ENCODE results near the gene SDHC.
A peak's percentile ranks its signal among the peaks of the same experiment; 100 is the strongest.
"Not testable (repeated sequence)": the region's sequence is repeated elsewhere in the genome, so short reads cannot be mapped to it uniquely, and the experiment has no call there.

Gene SDHC

DNA sequence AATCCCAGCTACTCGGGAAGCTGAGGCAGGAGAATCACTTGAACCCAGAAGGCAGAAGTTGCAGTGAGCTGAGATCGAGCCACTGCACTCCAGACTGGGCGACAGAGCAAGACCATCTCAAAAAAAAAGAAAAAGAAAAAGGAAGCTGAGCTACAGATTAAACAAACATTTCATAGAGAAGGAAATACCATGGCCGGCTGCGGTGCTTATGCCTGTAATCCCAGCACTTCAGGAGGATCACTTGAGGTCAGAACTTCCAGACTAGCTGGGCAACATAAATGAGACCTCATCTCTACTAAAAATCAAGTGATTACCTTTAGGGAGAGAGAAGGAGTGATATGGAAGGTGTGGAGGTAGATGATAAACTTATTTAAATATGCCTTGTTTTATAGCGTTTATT is 67.5 kb downstream of the SDHC start:
- Mint-ChIP-seq H3K27me3 (ENCODE audit: low read depth) (no peaks in the 10 kb centered on the region), H3K9me3 (no peaks in the 10 kb centered on the region)
- DNase-seq (ENCODE audit: low spot score) = no peak

DNA sequence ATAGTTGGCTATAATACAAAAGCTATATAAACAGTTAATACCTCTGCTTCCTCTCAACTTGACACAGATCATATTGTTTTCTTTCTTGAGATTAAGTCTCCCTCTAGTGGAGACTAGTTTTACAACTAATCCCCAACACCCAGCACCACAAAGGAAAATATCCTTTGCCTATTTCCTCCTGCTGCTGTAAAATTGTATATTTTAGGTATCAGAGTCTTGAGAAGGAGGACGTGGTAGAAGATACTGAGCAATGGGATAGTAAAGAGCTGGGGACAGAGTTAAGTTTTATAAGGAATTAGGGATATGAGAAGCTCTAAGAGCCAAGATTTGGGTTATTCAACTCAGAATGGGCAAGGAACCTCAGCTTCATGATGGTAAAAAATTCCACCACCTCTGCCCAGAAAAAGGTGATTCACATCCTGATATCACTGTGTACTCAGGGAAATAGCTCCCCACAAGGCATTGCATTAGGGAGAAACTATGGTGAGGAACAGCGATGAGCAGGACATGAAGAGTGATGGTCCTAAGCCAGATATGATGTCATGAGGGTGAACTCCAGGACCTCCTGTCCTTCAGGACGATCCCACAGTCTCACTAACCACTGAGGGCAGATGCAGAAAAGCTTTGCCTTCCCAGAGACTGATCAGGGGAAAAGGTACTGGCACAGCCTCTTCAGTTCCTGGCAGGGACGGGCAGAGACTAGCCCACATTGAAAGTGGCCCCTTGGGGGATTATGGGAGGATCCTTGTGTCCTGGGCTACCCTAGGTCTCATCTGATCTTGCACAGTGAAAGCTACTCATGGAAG is 68.2 kb downstream of the SDHC start:
- Mint-ChIP-seq H3K4me1 (ENCODE audit: low read depth) (peaks cover 16% of the 10 kb centered on the region), H3K36me3 (ENCODE audit: low read depth) (no peaks in the 10 kb centered on the region), H3K27ac (no peak overlapping the region), H3K4me3 (no peak overlapping the region), H3K9me3 (no peaks in the 10 kb centered on the region), H3K27me3 (ENCODE audit: low read depth) (no peaks in the 10 kb centered on the region)
- no peak for DNase-seq (ENCODE audit: low spot score)

More for the DNA sequence above, 67.5 kb downstream of the SDHC start:
- Mint-ChIP-seq H3K36me3 (ENCODE audit: low read depth) (no peaks in the 10 kb centered on the region), H3K27ac (no peak overlapping the region), H3K4me3 (no peak overlapping the region), H3K4me1 (ENCODE audit: low read depth) (peaks cover 10% of the 10 kb centered on the region)

DNA sequence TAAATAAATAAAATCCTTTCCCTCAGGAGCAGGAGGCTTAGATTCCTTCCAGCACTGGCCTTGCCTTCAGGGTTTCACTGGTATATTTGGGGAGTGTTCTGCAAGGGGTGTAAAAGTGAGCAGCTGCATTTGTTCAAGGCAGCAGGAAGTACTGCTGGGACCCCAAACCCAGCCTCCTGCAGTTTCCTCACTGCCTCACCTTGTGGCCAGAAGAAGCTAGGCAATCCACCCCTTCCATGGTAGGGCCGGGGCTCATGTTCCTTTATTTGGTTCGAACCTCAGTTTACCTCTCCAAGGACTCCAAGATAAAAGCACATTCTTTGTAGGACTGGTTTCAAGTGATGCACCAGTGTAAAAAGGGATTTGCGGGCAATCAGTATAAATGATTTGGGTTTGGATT is 74.5 kb downstream of the SDHC start:
- DNase-seq (ENCODE audit: low spot score) = no peak
- Mint-ChIP-seq H3K36me3 (ENCODE audit: low read depth) (no peaks in the 10 kb centered on the region), H3K4me1 (ENCODE audit: low read depth) (peaks cover 38% of the 10 kb centered on the region), H3K9me3 (no peaks in the 10 kb centered on the region), H3K27me3 (ENCODE audit: low read depth) (no peaks in the 10 kb centered on the region), H3K27ac (peak overlapping the region; percentile 97), H3K4me3 (peak overlapping the region; percentile 92)

DNA sequence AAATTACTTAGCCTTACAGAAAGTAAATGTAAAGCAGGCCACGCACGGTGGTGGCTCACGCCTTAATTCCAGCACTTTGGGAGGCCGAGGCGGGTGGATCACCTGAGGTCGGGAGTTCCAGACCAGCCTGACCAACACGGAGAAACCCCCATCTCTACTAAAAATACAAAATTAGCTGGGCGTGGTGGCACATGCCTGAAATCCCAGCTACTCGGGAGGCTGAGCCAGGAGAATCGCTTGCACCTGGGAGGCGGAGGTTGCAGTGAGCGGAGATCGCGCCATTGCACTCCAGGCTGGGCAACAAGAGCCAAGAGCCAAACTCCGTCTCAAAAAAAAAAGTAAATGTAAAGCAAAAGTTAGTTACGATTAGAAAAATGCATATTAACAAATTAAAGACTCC is 75.0 kb downstream of the SDHC start:
- Mint-ChIP-seq H3K27ac (peak overlapping the region; percentile 97), H3K4me3 (peak overlapping the region; percentile 92), H3K4me1 (ENCODE audit: low read depth) (peaks cover 38% of the 10 kb centered on the region)
- H3K36me3 Mint-ChIP-seq (ENCODE audit: low read depth); H3K9me3 Mint-ChIP-seq; DNase-seq (ENCODE audit: low spot score); H3K27me3 Mint-ChIP-seq (ENCODE audit: low read depth): not testable (repeated sequence)

DNA sequence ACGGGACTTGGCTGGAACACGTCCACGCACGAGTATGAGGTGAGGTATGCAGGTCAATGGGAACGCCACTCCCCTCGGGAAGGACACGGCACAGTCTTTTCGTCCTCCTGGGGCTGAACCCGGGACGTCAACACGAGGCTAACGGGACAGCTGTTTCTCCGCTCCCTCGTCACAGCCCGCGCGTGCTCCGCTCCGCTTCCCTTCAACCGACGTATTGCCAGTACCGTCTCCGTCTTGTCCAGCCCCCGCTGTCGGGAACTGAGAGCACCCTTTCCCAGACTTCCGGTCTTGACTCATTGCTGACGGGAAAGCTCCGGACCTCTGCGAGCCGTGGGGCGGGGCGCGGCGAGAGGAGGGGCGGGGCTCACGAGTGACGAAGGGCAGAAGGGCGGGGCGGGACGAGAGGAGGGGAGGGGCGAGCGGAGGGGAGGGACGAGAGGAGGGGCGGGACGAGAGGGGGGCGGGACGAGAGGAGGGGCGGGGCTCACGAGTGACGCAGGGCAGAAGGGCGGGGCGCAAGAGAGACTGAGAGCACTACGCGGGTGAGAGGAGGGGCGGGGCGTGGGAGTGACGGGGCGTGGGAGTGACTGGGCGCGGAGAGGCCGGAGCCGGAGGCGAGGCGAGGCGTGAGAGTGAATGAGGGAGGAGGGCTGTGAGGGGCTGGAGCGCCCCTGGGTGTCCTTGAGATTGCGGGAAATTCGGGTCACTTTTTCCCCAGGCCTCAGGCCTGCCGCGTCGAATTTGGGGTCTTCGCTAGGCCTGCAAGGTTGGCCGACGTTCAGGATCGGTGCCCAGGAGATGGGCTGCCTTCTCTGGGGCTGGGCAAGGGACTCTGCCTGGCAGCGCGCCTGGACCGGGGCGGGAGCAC is 75.7 kb downstream of the SDHC start:
- Mint-ChIP-seq H3K27me3 (ENCODE audit: low read depth) (no peaks in the 10 kb centered on the region), H3K4me1 (ENCODE audit: low read depth) (peaks cover 38% of the 10 kb centered on the region), H3K27ac (peak overlapping the region; percentile 97), H3K9me3 (no peaks in the 10 kb centered on the region), H3K36me3 (ENCODE audit: low read depth) (no peaks in the 10 kb centered on the region), H3K4me3 (peak overlapping the region; percentile 92)
- peak; percentile 91 for DNase-seq (ENCODE audit: low spot score)

DNA sequence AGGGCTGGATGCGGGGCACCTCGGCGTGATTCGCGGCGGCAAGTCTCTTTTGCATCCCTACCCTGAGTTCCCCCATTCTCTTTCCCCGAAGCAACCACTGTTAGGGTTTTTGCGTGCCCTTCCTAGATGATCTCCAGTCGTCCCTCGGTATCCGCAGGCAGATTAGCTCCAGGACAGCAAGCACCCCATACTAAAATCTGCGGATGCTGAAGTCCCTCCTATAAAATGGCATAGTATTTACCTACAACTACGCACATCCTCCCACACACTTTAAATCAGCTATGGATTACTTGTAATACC is 76.3 kb downstream of the SDHC start:
- no peaks in the 10 kb centered on the region for H3K9me3 Mint-ChIP-seq
- DNase-seq (ENCODE audit: low spot score) = no peak
- H3K4me3 Mint-ChIP-seq = peak overlapping the region; percentile 92
- H3K27ac Mint-ChIP-seq = peak overlapping the region; percentile 97
- H3K27me3 Mint-ChIP-seq (ENCODE audit: low read depth) = no peaks in the 10 kb centered on the region
- peaks cover 38% of the 10 kb centered on the region for H3K4me1 Mint-ChIP-seq (ENCODE audit: low read depth)
- no peaks in the 10 kb centered on the region for H3K36me3 Mint-ChIP-seq (ENCODE audit: low read depth)

DNA sequence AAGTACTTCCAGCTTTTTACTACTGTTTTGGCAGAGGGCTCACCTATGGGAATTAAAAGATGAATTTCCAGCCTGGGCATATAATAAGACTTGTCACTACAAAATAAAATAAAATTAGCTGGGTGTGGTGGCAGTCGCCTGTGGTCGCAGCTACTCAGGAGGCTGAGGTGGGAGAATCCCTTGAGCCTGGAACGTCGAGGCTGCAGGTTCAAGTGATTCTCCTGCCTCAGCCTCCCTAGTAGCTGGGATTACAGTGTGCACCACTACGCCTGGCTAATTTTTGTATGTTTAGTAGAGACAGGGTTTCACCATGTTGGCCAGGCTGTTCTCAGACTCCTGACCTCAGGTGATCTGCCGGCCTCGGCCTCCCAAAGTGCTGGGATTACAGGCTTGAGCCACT is 77.0 kb downstream of the SDHC start:
- H3K36me3 Mint-ChIP-seq (ENCODE audit: low read depth); H3K9me3 Mint-ChIP-seq; DNase-seq (ENCODE audit: low spot score); H3K27me3 Mint-ChIP-seq (ENCODE audit: low read depth): not testable (repeated sequence)
- H3K27ac Mint-ChIP-seq = peak overlapping the region; percentile 97
- peaks cover 37% of the 10 kb centered on the region for H3K4me1 Mint-ChIP-seq (ENCODE audit: low read depth)
- peak overlapping the region; percentile 92 for H3K4me3 Mint-ChIP-seq

DNA sequence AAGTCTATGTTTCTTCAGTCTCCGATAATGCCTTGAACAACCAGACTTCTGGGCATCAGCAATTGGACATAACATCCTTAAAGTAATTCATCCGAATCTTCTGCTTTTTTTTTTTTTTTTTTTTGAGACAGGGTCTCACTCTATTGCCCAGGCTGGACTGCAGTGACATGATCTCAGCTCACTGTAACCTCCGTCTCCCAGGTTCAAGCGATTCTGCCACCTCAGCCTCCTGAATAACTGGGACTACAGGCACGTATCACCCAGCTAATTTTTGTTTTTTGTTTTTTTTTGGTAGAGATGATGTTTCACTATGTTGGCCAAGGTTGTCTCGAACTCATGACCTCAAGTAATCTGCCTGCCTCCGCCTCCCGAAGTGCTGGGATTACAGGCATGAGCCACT is 77.4 kb downstream of the SDHC start:
- Mint-ChIP-seq H3K9me3 (no peaks in the 10 kb centered on the region), H3K27me3 (ENCODE audit: low read depth) (no peaks in the 10 kb centered on the region), H3K4me1 (ENCODE audit: low read depth) (peaks cover 34% of the 10 kb centered on the region), H3K36me3 (ENCODE audit: low read depth) (no peaks in the 10 kb centered on the region), H3K4me3 (peak overlapping the region; percentile 50), H3K27ac (no peak overlapping the region)
- no peak for DNase-seq (ENCODE audit: low spot score)

DNA sequence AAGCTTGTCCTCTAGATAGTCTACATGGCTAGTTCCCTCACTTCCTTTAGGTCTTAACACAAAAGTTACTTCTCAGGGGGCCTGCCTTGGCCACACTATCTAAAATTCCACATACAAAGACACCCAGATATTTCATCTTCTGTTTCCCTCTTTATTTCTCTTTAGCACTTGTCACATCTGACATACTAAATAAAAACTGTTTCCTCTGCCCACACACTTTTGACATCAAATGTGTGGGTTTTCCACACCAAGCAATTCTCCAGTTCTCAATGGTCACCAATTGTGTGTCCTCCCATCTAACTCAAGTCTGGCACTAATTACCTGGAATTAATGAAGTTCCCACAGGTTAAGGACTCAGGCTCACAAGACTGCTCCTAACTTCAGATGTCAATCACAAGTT is 79.0 kb downstream of the SDHC start:
- no peak overlapping the region for H3K4me3 Mint-ChIP-seq
- H3K27ac Mint-ChIP-seq = no peak overlapping the region

DNA sequence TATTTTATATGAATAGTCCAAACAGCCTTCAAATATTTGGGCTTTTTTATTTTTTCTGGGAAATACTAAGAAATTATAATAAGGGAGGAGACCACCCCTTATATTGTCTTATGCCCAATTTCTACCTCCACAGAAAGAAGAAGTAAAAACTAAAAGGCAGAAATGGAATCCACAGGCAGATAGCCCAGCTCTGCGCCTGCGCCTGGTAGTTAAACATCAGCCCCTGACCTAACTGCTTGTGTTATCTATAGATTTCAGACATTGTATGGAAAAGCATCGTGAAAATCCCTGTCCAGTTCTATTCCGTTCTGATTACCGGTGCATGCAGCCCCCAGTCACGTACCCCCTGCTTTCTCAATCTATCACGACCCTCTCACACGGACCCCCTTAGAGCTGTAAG is 82.9 kb downstream of the SDHC start:
- not testable (repeated sequence) for H3K9me3 Mint-ChIP-seq; DNase-seq (ENCODE audit: low spot score); H3K27me3 Mint-ChIP-seq (ENCODE audit: low read depth); H3K4me3 Mint-ChIP-seq; H3K36me3 Mint-ChIP-seq (ENCODE audit: low read depth); H3K27ac Mint-ChIP-seq
- H3K4me1 Mint-ChIP-seq (ENCODE audit: low read depth) = peaks cover 24% of the 10 kb centered on the region

More for the DNA sequence above, 79.0 kb downstream of the SDHC start:
- DNase-seq (ENCODE audit: low spot score) = no peak
- Mint-ChIP-seq H3K9me3 (no peaks in the 10 kb centered on the region), H3K4me1 (ENCODE audit: low read depth) (peaks cover 24% of the 10 kb centered on the region), H3K27me3 (ENCODE audit: low read depth) (no peaks in the 10 kb centered on the region), H3K36me3 (ENCODE audit: low read depth) (no peaks in the 10 kb centered on the region)

DNA sequence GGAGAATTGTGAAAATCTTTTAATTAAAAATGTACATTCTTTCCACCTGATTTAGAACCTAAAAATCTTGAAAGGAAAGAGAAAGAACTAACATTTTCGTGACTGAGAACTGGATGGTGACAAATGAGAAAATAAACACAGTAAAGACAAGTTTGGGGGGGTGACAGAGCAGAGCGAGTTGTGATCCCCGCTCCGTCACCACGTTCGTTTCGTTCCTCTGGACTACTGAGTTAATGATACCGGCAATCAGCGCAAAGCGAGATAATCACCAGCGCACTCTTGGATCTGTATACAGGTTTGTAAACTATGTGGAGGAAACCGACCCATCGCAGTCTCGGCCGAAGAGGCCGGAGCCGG is 84.7 kb downstream of the SDHC start:
- no peak for DNase-seq (ENCODE audit: low spot score)
- H3K27me3 Mint-ChIP-seq (ENCODE audit: low read depth) = peaks cover 7% of the 10 kb centered on the region
- peaks cover 5% of the 10 kb centered on the region for H3K36me3 Mint-ChIP-seq (ENCODE audit: low read depth)
- peaks cover 19% of the 10 kb centered on the region for H3K4me1 Mint-ChIP-seq (ENCODE audit: low read depth)
- H3K4me3 Mint-ChIP-seq = peak overlapping the region; percentile 97
- H3K9me3 Mint-ChIP-seq = peaks cover 4% of the 10 kb centered on the region
- H3K27ac Mint-ChIP-seq = peak overlapping the region; percentile 99

DNA sequence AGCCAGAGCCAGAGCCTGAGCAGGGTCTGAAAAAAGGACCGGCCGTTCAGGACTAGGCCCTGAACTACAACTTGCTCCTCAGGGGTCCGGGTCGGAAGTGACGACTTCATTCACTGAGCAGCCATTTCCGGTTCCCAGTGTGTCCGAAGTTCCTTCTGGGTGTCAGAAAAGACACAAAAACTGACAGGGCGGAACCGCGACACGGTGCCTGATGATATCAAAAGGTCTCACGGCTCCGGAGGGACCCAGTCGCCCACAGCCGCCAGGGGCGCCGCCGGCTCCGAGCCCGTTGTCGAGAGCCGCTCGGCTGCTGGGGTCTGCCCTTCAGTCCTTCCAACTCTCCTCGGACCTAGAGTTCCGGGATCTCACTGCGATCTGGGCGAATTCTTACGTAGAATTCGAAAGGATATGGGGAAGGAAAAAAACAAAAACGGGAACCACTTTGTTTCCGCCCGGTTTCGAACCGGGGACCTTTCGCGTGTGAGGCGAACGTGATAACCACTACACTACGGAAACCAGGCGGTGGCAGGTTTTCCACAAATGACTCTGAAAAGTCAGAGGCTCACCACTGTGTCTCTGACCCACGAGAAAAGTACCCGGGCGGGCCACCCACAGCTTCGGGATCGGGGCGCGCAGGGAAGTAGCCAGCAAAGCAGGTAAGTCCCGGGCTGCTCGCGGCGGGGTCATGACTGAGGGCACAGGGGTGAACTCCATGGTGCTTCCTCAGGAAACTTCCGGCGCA is 85.2 kb downstream of the SDHC start:
- Mint-ChIP-seq H3K27me3 (ENCODE audit: low read depth) (peaks cover 12% of the 10 kb centered on the region), H3K27ac (peak overlapping the region; percentile 99), H3K4me3 (peak overlapping the region; percentile 97), H3K4me1 (ENCODE audit: low read depth) (peaks cover 24% of the 10 kb centered on the region), H3K36me3 (ENCODE audit: low read depth) (peaks cover 10% of the 10 kb centered on the region), H3K9me3 (peaks cover 4% of the 10 kb centered on the region)
- DNase-seq (ENCODE audit: low spot score) = peak; percentile 88

DNA sequence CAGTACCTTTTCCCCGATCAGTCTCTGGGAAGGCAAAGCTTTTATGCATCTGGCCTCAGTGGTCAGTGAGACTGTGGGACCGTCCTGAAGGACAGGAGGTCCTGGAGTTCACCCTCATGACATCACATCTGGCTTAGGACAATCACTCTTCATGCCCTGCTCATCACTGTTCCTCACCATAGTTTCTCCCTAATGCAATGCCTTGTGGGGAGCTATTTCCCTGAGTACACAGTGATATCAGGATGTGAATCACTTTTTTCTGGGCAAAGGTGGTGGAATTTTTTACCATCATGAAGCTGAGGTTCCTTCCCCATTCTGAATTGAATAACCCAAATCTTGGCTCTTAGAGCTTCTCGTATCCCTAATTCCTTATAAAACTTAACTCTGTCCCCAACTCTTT is 88.3 kb downstream of the SDHC start:
- Mint-ChIP-seq H3K9me3 (peaks cover 4% of the 10 kb centered on the region), H3K4me1 (ENCODE audit: low read depth) (peaks cover 27% of the 10 kb centered on the region), H3K36me3 (ENCODE audit: low read depth) (peaks cover 11% of the 10 kb centered on the region), H3K27ac (no peak overlapping the region), H3K27me3 (ENCODE audit: low read depth) (peaks cover 15% of the 10 kb centered on the region), H3K4me3 (no peak overlapping the region)
- DNase-seq (ENCODE audit: low spot score) = no peak

DNA sequence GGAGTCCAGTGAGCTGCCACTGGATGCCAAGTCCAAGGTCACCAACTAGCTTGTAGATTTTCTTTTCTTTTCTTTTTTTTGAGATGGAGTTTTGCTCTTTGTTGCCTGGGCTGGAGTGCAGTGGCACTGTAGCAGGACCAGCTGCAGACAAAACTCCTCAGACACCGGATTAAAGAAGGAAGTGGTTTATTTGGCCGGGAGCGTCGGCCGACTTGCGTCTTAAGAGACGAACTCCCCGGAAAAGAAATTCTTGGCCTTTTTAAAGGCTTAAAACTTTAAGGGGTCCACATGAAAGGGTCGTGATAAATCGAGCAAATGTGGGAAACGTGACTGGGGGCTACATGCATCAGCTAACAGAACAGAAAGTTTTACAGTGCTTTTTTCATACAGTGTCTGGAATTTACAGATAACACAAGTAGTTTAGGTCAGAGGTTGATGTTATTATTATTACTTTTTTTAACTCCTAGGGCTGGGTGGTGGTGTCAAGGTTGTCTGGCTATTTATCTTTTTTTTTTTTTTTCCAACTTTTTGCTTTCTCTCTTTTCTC is 89.9 kb downstream of the SDHC start:
- Mint-ChIP-seq H3K9me3 (peaks cover 4% of the 10 kb centered on the region), H3K4me3 (peak overlapping the region; percentile 3), H3K27ac (no peak overlapping the region)

More for the DNA sequence above, 89.9 kb downstream of the SDHC start:
- peaks cover 15% of the 10 kb centered on the region for H3K27me3 Mint-ChIP-seq (ENCODE audit: low read depth)
- peaks cover 11% of the 10 kb centered on the region for H3K36me3 Mint-ChIP-seq (ENCODE audit: low read depth)
- H3K4me1 Mint-ChIP-seq (ENCODE audit: low read depth) = peaks cover 23% of the 10 kb centered on the region
- no peak for DNase-seq (ENCODE audit: low spot score)
